Measurements from ENCODE around the gene TAF11L2. TPM values are rescaled to one million over a fixed set of nuclear protein-coding genes. Genes with fewer than 3 reads are reported as not detected.
"Not testable (repeated sequence)": the region's sequence is repeated elsewhere in the genome, so short reads cannot be mapped to it uniquely, and the experiment has no call there.

The TAF11L2 gene
- total and polyA plus RNA-seq, 3 donors from 2014 or later = not detected

DNA sequence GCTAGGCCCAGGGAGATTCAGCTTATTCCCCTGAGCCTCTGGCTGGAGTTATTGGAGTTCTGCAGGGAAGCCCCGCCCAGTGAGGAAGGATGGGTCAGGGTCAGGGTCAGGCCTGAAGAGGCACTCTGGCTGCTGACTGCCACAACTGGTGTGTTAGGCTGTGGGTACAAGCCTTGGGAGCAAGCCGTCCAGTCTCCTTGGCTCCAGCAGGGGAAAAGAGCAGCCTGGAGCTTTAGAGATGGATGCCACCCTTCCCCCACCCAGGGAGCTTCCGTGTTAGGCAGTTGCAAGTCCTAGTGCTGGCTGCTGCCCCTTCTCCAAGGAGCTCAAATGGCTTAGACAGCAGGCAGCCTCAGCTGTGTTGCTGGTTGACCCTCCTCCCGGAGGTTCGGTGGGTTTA lies 34.4 kb upstream of the TAF11L2 start:
- H3K9me3 ChIP-seq = no peaks in the 10 kb centered on the region
- DNase-seq = no peak
- H3K36me3 ChIP-seq (ENCODE audit: low read depth, missing control alignments) = no peaks in the 10 kb centered on the region
- intact Hi-C loops (cut with DNase I; ENCODE audit: low total_unique reads) = no loop called here
- no peak for TF ChIP-seq POLR2A (IDR thresholded peaks at IDR 0.05)
- TF ChIP-seq, protein P1, sequence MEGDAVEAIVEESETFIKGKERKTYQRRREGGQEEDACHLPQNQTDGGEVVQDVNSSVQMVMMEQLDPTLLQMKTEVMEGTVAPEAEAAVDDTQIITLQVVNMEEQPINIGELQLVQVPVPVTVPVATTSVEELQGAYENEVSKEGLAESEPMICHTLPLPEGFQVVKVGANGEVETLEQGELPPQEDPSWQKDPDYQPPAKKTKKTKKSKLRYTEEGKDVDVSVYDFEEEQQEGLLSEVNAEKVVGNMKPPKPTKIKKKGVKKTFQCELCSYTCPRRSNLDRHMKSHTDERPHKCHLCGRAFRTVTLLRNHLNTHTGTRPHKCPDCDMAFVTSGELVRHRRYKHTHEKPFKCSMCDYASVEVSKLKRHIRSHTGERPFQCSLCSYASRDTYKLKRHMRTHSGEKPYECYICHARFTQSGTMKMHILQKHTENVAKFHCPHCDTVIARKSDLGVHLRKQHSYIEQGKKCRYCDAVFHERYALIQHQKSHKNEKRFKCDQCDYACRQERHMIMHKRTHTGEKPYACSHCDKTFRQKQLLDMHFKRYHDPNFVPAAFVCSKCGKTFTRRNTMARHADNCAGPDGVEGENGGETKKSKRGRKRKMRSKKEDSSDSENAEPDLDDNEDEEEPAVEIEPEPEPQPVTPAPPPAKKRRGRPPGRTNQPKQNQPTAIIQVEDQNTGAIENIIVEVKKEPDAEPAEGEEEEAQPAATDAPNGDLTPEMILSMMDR (IDR thresholded peaks at IDR 0.05) = no peak
- no peak overlapping the region for H3K27ac ChIP-seq
- no peak overlapping the region for H3K4me3 ChIP-seq
- no peaks in the 10 kb centered on the region for H3K27me3 ChIP-seq
- WGBS, 2 donors = 72% methylated on average over 5 of the region's 5 CpGs; no CpG with 5 or more reads in 1 of the 2 donors
- H3K4me1 ChIP-seq = no peaks in the 10 kb centered on the region

DNA sequence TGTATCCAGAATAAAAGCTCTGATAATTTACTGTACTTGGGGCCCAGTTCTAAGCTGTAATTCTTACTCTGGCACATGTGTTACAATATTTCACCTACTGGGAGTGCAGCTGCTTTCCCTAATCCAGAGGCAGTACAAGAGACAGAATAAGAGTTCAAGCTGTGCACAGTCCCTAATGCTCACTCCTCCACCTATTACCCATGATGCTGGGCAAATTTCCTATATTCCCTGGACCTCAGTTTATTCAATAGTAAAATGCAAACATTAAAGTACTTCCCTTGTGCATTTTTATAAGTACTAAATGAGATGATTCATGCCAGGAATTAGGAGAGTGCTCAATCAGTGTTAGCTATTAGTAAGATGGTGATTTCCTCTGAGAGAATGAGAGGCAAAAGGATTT lies 28.0 kb upstream of the TAF11L2 start:
- Histone ChIP-seq H3K4me1 (no peaks in the 10 kb centered on the region), H3K4me3 (no peak overlapping the region), H3K9me3 (no peaks in the 10 kb centered on the region), H3K36me3 (ENCODE audit: low read depth, missing control alignments) (no peaks in the 10 kb centered on the region), H3K27ac (no peak overlapping the region), H3K27me3 (no peaks in the 10 kb centered on the region)
- no peak for DNase-seq
- intact Hi-C loops (cut with DNase I; ENCODE audit: low total_unique reads) = no loop called here
- TF ChIP-seq, protein P1 (IDR thresholded peaks at IDR 0.05) = no peak
- TF ChIP-seq POLR2A (IDR thresholded peaks at IDR 0.05) = no peak

DNA sequence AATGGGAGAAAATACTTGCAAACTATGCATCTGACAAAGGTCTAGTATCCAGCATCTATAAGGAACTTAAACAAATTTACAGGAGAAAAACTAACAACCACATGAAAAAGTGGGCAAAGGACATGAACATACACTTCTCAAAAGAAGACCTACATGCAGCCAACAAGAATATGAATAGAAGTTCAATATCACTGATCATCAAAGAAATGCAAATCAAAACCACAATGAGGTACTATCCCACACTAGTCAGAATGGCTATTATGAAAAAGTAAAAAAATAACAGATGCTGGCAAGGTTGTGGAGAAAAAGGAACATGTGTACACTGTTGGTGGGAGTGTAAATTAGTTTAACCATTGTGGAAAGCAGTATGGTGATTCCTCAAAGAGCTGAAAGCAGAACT lies 23.0 kb upstream of the TAF11L2 start:
- H3K4me1 ChIP-seq; H3K4me3 ChIP-seq; H3K9me3 ChIP-seq; H3K27ac ChIP-seq; H3K36me3 ChIP-seq (ENCODE audit: low read depth, missing control alignments); H3K27me3 ChIP-seq; intact Hi-C loops (cut with DNase I; ENCODE audit: low total_unique reads); DNase-seq: not testable (repeated sequence)

DNA sequence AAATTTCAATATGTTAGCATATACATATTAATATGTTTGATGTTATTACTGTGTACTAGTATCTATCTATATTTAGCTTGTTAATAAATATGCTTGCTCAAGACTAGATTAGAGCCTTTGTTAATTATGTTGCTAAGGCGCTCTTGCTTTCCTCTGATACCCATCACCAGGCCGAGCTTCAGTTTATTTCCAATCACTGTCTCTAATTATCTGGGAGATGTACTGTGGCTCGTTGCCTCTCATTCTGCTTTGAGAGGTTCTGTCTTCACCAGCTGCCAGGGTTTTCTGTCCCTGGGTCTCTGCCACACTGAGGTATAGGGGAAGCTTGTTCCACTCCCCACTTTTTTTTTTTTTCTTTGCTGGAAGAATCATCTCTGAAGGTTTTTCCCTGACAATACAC lies 21.0 kb upstream of the TAF11L2 start:
- DNase-seq = no peak
- Histone ChIP-seq H3K27ac (no peak overlapping the region), H3K4me1 (no peaks in the 10 kb centered on the region), H3K9me3 (no peaks in the 10 kb centered on the region), H3K27me3 (no peaks in the 10 kb centered on the region), H3K4me3 (no peak overlapping the region), H3K36me3 (ENCODE audit: low read depth, missing control alignments) (no peaks in the 10 kb centered on the region)
- TF ChIP-seq POLR2A (IDR thresholded peaks at IDR 0.05) = no peak
- TF ChIP-seq, protein P1 (IDR thresholded peaks at IDR 0.05) = no peak
- intact Hi-C loops (cut with DNase I; ENCODE audit: low total_unique reads) = no loop called here
- WGBS, 2 donors = 64 to 68% methylated on average over 3 of the region's 3 CpGs

DNA sequence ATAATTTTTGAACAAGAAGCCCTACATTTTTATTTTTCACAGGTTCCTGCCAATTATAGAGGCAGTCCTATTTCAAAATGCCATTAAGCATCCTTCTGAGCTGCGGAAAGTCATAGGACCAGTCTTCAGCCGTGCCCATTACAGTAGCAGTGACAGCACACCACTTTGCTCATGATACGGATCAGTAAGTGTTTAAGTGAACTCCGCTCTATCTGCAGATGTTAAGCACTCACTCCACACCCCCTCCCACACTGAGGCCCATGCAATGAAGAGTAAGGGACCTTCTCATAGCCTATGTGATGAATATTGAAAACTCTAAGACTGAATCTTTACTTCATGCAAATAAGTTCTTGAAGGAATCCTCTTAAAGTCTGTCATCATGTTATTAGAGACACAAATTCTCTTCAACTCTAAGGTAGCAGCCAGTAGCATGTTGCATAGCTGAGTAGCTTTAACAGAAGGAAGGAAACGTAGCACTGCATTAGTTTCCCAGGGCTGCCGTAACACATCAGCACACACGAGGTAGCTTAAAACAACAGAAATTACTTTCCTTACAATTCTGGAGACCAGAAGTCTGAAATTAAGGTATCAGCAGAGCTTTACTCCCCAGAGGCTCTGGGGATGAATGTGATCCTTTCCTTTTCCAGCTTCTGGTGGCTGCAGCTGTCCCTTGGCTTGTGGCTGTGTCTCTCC lies 20.3 kb upstream of the TAF11L2 start:
- Histone ChIP-seq H3K4me1 (no peaks in the 10 kb centered on the region), H3K36me3 (ENCODE audit: low read depth, missing control alignments) (no peaks in the 10 kb centered on the region), H3K9me3 (no peaks in the 10 kb centered on the region), H3K27ac (no peak overlapping the region), H3K4me3 (no peak overlapping the region), H3K27me3 (no peaks in the 10 kb centered on the region)
- no peak for TF ChIP-seq POLR2A (IDR thresholded peaks at IDR 0.05)
- TF ChIP-seq, protein P1 (IDR thresholded peaks at IDR 0.05) = no peak
- intact Hi-C loops (cut with DNase I; ENCODE audit: low total_unique reads) = no loop called here
- DNase-seq = no peak
- 71% methylated on average over 7 of the region's 7 CpGs for WGBS, 2 donors
